GM19397 (cell line): ENCODE results near the gene POLDIP2.
A peak's percentile ranks its signal among the peaks of the same experiment; 100 is the strongest.

Experiments used
- ATAC-seq: cut with Tn5 transposase; IDR thresholded peaks from one replicate; pipeline ENCODE4 v1.9.1; 2021; ENCODE audit warnings: mild to moderate bottlenecking, moderate library complexity; ENCODE audit not compliant: unreplicated experiment

The POLDIP2 gene

GRCh38 chr17:28357061-28357900 is at the start of gene POLDIP2:
Gene POLDIP2, minus strand, starts transcription at chr17:28357527. Its CDS starts 79 bp downstream, at chr17:28357448.
- peak; percentile 98 for ATAC-seq

- ATAC-seq: no peak
These were observed 49.1 kb upstream of the POLDIP2 start for GRCh38 chr17:28406473-28406814.

GRCh38 chr17:28405632-28406472 is 48.5 kb upstream of the POLDIP2 start, which contains the start of gene SLC46A1:
Gene SLC46A1, minus strand, starts transcription at chr17:28406212. Its CDS starts 98 bp downstream, at chr17:28406114.
- ATAC-seq: peak; percentile 65

- no peak for ATAC-seq
These were observed 47.7 kb upstream of the POLDIP2 start for GRCh38 chr17:28404812-28405570.

GRCh38 chr17:28404461-28404811 is 47.1 kb upstream of the POLDIP2 start:
- no peak for ATAC-seq

GRCh38 chr17:28404007-28404406 is 46.7 kb upstream of the POLDIP2 start:
- no peak for ATAC-seq

- no peak for ATAC-seq
These were observed 45.5 kb upstream of the POLDIP2 start for GRCh38 chr17:28402844-28403243.

- ATAC-seq: no peak
These were observed 44.9 kb upstream of the POLDIP2 start for GRCh38 chr17:28402224-28402630.

- ATAC-seq: no peak
These were observed 42.5 kb upstream of the POLDIP2 start for GRCh38 chr17:28399808-28400207.

GRCh38 chr17:28398280-28398981 is 41.1 kb upstream of the POLDIP2 start:
- ATAC-seq: no peak

- no peak for ATAC-seq
These were observed 40.5 kb upstream of the POLDIP2 start for GRCh38 chr17:28397687-28398279.

- ATAC-seq: no peak
These were observed 39.9 kb upstream of the POLDIP2 start for GRCh38 chr17:28397275-28397674.

GRCh38 chr17:28396635-28397239 is 39.4 kb upstream of the POLDIP2 start:
- ATAC-seq: no peak

GRCh38 chr17:28395968-28396367 is 38.6 kb upstream of the POLDIP2 start:
- ATAC-seq: no peak

GRCh38 chr17:28395426-28395825 is 38.1 kb upstream of the POLDIP2 start:
- no peak for ATAC-seq

GRCh38 chr17:28394337-28395116 is 37.2 kb upstream of the POLDIP2 start:
- ATAC-seq: no peak

- no peak for ATAC-seq
These were observed 35.2 kb upstream of the POLDIP2 start for GRCh38 chr17:28392491-28392890.

GRCh38 chr17:28391401-28391800 is 34.1 kb upstream of the POLDIP2 start:
- ATAC-seq: no peak

GRCh38 chr17:28390984-28391383 is 33.7 kb upstream of the POLDIP2 start:
- ATAC-seq: no peak
